NOMO-1 treated with DMSO at 0.1 percent for 48 hours (cell line): ENCODE results near the gene APOBEC3C.
A peak's percentile ranks its signal among the peaks of the same experiment; 100 is the strongest.
"Not testable (repeated sequence)": the region's sequence is repeated elsewhere in the genome, so short reads cannot be mapped to it uniquely, and the experiment has no call there.

Experiments
- DNase-seq: peaks from one replicate; lab custom pipeline; 2025; ENCODE audit not compliant: unreplicated experiment; lab: John Stamatoyannopoulos, UW

Gene APOBEC3C

DNA sequence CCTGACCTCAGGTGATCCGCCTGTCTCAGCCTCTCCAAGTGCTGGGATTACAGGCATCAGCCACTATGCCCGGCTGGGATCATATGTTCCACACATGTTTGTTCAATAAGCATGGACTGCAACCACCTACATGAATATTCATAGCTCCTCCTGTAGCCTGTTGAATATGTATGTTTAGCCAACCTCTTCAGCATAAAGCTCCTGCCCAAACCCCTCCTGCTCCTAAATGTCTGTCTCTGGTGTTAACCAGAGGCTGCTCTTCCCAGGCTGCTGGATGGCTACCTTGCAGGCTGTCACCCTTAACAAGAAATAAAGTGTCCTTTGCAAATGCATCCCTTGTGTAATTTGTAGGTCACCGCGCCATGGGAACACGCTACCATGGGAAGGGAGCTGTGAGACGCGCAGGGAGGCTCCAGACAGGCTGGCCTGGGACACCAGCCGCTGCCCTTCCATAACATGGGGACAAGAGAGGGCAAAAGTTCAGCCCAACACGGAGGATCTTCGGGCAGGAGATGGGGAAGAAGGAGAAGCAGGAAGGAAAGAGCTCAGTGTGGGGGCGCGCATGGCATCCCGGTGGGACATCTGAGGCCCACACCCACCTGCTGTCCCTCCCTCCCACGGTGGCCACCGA is 6.1 kb downstream of the APOBEC3C start:
- DNase-seq: not testable (repeated sequence)

DNA sequence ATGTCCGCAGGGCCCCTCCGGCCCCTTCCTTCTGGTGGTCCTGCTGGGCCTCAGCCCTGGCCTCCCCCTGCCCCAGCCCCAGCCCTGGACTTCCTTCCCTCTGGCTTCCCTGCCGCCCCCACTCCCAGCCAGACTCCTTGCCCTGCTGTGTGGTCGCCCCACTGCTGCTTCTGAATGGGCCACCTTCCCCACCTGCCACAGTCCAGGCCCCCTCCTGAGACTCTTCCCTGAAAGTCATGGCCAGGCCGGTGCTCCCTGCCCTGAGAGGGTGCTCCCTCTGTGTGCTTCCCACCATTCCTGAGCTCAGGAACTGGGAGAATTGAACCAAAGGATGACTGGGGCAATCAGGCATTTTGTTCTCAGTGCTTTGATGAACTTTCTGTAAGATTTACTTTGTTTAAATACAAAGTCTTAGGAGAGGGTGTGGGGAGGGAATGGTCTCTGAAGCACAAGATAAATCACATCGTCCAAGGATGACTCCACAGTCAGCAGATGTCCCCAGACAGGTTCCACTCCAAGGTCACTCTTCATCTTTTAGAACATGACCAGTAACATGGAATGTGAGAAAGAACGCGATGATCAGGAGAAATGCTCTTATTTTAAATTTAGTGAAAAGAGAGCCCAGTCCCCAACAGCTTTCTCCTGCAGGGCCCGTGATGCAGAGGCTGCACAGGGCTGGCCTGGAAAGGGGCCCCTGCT is 7.6 kb downstream of the APOBEC3C start:
- no peak for DNase-seq

DNA sequence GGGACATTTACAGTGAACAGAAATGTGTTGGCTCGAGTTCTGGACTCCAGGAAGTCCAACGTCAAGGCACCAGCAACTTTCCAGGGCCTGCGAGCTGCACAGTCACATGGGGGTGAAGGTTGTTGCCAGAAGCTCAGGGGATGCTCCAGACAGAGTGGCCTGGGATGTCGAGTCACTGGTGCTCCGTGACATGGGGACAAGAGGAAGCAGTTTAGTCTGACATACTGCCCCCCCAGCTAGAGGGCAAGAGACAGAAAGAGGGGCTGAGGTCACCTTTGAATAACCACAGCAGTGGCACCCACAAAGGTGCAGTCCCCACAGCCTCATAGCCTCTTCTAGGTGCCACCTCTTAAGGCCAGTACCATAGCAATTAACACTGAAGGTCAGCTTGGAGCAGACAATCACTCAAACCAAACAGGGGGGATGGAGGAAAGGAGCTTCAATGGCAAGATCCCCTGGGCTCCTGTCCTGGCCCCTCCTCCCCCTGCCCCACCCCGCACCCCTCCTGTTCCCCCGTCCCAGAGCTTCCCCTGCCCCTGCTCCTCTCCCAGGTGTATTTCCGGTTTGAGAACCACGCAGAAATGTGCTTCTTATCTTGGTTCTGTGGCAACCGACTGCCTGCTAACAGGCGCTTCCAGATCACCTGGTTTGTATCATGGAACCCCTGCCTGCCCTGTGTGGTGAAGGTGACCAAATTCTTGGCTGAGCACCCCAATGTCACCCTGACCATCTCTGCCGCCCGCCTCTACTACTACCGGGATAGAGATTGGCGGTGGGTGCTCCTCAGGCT is 10.7 kb downstream of the APOBEC3C start:
- no peak for DNase-seq

DNA sequence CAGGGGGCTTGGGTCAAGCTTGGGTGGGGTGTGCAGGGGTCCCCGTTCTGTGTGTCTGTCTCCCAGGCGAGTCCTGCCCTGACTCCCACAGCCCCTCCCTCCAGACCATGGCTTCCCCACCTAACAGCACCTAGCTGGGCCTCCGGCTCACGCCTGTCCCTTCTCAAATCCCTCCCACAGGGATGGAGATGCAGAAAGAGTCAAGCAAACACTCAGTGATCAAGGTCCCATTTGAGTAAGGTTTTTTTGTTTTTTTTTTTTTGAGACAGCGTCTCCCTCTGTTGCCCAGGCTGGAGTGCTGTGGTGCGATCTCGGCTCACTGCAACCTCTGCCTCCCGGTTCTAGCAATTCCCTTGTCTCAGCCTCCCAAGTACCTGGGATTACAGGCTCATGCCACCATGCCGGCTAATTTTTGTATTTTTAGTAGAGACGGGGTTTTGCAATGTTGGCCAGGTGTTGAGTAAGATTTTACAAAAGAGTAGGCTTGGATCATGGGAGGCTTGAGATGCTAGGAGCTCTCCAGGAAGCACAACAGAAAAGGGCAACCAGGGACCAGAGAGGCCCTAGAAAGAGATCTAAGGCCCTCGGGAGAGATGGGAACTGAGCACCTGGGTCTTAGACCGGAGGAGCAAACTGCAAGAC is 12.6 kb downstream of the APOBEC3C start:
- no peak for DNase-seq

DNA sequence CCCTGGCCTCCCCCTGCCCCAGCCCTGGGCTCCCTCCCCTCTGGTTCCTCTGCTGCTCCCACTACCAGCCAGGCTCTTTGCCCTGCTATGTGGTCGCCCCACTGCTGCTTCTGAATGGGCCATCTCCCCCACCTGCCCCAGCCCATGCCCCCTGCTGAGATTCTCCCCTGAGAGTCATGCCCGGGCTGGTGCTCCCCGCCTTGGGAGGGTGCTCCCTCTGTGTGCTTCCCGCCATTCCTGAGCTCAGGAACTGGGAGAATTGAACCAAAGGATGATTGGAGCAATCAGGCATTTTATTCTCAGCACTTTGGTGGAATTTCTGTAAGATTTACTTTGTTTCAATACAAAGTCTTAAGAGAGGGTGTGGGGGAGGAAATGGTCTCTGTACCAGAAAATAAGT is 13.7 kb downstream of the APOBEC3C start:
- DNase-seq: no peak

DNA sequence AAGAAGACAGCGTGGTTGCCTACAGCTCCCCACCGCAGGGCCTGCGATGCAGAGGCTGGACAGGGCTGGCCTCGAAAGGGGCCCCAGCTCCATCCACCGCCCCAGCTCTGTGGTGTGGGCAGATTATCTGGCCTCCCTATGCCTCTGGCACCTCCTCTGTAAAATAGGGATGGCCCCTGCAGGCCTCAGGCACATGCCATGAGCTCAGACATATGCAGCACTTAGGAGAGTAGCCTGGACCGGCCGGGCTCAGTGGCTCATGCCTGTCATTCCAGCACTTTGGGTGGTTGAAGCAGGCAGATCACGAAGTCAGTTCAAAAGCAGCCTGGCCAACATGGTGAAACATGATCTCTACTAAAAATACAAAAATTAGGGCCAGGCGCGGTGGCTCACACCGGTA is 14.2 kb downstream of the APOBEC3C start:
- no peak for DNase-seq

DNA sequence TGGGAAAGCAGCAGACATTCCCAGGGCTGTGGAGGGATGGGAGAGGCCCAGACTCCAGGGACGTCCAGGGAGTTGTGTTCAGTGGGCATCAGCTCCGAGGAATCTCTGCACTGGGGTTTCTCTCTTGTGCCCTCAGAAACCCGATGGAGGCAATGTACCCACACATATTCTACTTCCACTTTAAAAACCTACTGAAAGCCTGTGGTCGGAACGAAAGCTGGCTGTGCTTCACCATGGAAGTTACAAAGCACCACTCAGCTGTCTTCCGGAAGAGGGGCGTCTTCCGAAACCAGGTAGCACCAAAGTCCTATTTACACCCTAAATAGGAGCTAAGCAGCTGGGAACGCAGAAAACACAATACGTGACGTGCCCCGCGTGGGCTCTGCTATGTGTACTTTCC is 15.2 kb downstream of the APOBEC3C start:
- no peak for DNase-seq

DNA sequence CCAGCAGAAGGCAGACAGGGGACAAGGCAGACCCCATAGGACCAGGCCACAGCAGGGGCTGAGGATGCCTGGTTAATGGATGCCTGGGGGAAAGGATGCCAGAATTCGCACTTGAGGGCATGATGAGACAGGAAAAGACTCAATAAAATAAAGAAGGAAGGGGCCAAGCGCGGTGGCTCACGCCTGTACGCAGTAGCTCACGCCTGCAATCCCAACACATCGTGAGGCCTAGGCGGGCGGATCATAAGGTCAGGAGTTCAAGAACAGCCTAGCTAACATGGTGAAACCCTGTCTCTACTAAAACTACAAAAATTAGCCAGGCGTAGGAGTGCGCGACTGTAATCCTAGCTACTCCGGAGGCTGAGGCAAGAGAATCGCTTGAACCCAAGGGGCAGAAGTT is 16.6 kb downstream of the APOBEC3C start:
- DNase-seq: no peak

DNA sequence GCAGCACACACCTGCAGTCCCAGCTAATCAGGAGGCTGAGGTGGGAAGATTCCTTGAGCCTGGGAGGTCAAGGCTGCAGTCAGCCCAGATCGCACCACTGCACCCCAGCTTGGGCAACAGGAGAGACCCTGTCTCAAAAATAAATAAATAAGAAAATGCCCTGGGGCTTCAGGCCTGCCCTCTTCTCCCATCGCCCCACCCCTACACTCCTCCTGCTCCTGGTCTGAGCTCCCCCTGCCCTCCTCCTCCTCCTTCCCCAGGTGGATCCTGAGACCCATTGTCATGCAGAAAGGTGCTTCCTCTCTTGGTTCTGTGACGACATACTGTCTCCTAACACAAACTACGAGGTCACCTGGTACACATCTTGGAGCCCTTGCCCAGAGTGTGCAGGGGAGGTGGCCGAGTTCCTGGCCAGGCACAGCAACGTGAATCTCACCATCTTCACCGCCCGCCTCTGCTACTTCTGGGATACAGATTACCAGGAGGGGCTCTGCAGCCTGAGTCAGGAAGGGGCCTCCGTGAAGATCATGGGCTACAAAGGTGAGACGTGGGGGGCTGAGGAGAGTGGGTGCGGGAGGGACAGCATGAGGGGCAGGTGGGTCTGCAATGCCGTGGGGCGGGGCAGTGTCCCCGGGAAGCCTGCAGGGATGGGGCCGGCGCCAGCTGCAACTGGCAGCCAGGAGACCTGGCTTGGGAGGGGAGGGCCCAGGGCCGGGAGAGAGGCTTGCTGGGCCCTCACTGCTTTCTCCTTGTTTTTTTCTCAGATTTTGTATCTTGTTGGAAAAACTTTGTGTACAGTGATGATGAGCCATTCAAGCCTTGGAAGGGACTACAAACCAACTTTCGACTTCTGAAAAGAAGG is 17.6 kb downstream of the APOBEC3C start:
- DNase-seq: not testable (repeated sequence)

DNA sequence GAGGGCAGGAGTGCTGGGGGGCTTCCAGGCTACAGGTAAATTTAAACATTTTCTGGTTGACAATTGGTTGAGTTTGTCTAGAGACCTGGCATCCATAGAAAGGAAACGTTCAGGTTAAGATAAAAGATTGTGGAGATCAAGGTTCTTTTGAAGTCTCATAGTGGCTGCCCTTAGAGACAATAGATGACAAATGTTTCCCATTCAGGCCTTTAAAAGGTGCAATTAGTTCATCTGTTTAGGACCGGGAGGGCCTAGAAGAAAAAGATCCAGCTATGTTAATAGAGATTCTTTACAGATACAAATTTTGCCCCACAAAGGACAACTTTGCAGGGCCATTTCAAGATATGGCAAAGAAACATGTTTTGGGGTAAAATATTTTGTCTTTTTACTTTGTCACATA is 23.0 kb downstream of the APOBEC3C start:
- not testable (repeated sequence) for DNase-seq

DNA sequence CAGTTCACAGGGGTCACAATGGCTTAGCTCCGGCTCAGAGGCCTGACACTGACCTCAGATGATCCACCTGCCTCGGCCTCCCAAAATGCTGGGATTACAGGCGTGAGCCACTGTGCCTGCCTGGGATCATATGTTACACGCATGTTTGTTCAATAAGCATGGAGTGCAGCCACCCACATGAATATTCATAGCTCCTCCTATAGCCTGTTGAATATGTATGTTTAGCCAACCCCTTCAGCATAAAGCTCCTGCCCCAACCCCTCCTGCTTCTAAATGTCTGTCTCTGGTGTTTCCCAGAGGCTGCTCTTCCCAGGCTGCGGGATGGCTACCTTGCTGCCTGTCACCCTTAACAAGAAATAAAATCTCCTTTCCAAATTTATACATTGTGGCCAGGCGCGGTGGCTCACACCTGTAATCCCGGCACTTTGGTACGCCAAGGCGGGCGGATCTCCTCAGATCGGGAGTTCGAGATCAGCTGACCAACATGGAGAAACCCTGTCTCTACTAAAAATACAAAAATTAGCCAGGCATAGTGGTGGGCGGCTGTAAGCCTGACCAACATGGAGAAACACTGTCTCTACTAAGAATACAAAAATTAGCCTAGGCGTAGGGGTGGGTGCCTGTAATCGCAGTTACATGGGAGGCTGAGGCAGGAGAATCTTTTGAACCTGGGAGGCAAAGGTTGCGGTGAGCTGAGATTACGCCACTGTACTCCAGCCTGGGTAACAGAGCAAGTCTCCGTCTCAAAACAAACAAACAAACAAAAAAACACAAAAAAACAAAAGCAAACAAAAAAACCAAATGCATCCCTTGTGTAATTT is 25.5 kb downstream of the APOBEC3C start:
- DNase-seq: no peak

DNA sequence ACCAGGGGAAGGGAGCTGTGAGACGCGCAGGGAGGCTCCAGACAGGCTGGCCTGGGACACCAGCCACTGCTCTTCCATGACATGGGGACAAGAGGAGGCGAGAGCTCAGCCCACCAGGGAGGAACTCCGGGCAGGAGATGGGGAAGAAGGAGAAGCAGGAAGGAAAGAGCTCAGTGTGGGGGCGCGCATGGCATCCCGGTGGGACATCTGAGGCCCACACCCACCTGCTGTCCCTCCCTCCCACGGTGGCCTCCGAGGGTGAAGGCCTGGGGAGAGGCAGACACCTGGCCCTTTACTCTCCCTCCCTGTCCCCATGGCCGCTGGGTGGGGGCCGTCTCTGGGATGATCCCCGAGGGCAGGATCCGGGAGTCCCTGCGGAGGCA is 26.1 kb downstream of the APOBEC3C start:
- not testable (repeated sequence) for DNase-seq

DNA sequence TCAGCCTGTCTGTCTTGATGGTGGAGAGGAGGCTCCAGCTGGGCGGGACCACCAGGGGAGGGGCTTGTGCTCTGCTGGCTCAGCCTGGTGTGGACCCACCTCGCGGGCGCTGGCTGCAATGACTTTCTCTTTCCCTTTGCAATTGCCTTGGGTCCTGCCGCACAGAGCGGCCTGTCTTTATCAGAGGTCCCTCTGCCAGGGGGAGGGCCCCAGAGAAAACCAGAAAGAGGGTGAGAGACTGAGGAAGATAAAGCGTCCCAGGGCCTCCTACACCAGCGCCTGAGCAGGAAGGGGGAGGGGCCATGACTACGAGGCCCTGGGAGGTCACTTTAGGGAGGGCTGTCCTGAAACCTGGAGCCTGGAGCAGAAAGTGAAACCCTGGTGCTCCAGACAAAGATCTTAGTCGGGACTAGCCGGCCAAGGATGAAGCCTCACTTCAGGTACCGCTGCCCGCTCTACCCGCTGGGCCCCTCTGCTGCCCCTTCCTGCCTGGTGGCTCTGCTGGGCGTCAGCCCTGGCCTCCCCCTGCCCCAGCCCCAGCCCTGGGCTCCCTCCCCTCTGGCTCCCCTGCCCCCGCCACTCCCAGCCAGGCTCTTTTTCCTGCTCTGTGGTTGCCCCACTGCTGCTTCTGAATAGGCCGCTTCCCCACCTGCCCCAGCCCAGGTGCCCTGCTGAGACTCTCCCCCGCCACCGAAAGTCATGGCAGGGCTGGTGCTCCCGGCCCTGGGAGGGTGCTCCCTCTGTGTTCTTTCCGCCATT is 26.7 kb downstream of the APOBEC3C start, which contains the start of gene APOBEC3F:
Gene APOBEC3F, plus strand, starts transcription at position 327 of the 759 bp plus-strand sequence. Its CDS starts 97 bp downstream, at position 424.
- DNase-seq: peak; percentile 38

DNA sequence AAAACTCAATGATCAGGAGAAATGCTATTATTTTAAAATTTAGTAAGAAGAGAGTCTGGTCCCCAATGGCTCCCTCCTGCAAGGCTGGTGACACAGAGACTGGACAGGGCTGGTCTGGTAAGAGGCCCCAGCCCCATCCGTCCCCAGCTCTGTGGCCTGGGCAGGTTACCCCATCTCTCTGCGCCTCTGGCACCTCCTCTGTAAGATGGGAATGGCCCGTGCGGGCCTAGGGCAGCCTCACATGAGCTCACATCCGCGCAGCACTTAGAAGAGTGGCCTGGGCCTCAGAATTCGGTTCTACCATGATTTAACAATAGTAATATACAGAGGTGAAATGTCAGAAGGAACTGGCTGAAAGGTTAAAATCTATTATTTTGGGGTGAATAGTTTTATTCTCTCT is 27.9 kb downstream of the APOBEC3C start:
- no peak for DNase-seq

DNA sequence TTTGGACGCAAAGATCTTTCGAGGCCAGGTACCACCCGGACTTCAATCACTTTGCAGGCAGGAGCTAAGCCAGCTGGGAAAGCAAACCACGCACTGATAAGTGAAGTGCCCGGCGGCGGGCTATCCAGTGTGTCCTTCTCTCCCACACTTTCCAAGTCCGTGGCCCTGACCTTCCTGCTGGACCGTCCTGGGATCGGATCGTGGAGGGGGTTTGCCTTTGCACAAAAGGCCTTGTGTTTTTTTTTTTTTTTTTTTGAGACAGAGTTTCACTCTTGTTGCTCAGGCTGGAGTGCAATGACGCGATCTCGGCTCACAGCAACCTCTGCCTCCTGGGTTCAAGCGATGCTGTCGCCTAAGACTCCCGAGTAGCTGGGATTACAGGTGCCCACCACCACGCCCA is 29.0 kb downstream of the APOBEC3C start:
- DNase-seq: not testable (repeated sequence)

DNA sequence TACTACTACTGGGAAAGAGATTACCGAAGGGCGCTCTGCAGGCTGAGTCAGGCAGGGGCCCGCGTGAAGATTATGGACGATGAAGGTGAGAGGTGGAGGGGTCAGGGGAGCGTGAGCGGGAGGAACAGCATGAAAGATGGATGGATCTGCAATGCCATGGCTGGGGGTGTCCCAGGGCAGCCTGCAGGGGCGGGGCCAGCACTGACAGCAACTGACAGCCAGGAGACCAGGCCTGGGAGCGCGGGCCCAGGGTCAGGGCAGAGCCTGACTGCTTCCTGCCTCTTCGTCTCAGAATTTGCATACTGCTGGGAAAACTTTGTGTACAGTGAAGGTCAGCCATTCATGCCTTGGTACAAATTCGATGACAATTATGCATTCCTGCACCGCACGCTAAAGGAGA is 31.1 kb downstream of the APOBEC3C start:
- not testable (repeated sequence) for DNase-seq

DNA sequence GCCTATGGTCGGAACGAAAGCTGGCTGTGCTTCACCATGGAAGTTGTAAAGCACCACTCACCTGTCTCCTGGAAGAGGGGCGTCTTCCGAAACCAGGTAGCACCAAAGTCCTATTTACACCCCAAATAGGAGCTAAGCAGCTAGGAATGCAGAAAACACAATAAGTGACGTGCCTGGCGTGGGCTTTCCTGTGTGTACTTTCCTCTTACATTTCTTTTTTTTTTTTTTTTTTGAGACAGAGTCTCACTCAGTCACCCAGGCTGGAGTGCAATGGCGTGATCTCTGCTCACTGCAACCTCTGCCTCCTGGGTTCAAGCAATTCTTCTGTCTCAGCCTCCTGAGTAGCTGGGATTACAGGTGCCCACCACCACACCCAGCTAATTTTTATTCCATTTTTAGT is 35.4 kb downstream of the APOBEC3C start:
- DNase-seq: not testable (repeated sequence)

DNA sequence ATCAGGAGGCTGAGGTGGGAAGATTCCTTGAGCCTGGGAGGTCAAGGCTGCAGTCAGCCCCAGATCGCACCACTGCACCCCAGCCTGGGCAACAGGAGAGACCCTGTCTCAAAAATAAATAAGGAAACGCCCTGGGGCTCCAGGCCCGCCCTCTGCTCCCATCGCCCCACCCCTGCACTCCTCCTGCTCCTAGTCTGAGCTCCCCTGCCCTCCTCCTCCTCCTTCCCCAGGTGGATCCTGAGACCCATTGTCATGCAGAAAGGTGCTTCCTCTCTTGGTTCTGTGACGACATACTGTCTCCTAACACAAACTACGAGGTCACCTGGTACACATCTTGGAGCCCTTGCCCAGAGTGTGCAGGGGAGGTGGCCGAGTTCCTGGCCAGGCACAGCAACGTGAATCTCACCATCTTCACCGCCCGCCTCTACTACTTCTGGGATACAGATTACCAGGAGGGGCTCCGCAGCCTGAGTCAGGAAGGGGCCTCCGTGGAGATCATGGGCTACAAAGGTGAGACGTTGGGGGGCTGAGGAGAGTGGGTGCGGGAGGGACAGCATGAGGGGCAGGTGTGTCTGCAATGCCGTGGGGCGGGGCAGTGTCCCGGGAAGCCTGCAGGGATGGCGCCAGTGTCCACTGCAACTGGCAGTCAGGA is 37.9 kb downstream of the APOBEC3C start:
- DNase-seq: not testable (repeated sequence)
